ACC112 (cell line): ENCODE data around the gene ZNF398.

ENCODE experiments used
- H2AFZ ChIP-seq: fragments of 200-600 bp; sonication (generic); one replicate; pipeline ENCODE4 v1.6.0; 2017; ENCODE audit warnings: antibody characterized with exemption, low read length; ENCODE audit not compliant: unreplicated experiment
- H3K27ac ChIP-seq: fragments of 200-600 bp; sonication (generic); 2 replicates; pipeline ENCODE4 v1.5.1; 2014; ENCODE audit warnings: low read depth, mild to moderate bottlenecking, antibody characterized with exemption, low read length, moderate library complexity
- H3K27me3 ChIP-seq: fragments of 200-600 bp; sonication (generic); 2 replicates; pipeline ENCODE4 v1.6.1; 2014; ENCODE audit warnings: mild to moderate bottlenecking, antibody characterized with exemption, low read length, moderate library complexity, mixed read lengths; ENCODE audit not compliant: insufficient read depth
- H3K36me3 ChIP-seq: fragments of 200-600 bp; sonication (generic); 2 replicates; pipeline ENCODE4 v1.6.1; 2016; ENCODE audit warnings: mild to moderate bottlenecking, antibody characterized with exemption, low read length, moderate library complexity, mixed read lengths; ENCODE audit not compliant: insufficient read depth
- H3K4me1 ChIP-seq: fragments of 200-600 bp; sonication (generic); one replicate; pipeline ENCODE4 v1.6.1; 2016; ENCODE audit warnings: low read length, mixed read lengths; ENCODE audit not compliant: insufficient read depth, unreplicated experiment, control insufficient read depth
- H3K4me3 ChIP-seq: fragments of 200-600 bp; sonication (generic); 2 replicates; pipeline ENCODE4 v1.5.1; 2014; ENCODE audit warnings: mild to moderate bottlenecking, low read depth, low read length
- H3K79me2 ChIP-seq: fragments of 200-600 bp; sonication (generic); one replicate; pipeline ENCODE4 v1.6.0; 2016; ENCODE audit warnings: low read length; ENCODE audit not compliant: control insufficient read depth, unreplicated experiment, insufficient read depth

ZNF398 gene

DNA sequence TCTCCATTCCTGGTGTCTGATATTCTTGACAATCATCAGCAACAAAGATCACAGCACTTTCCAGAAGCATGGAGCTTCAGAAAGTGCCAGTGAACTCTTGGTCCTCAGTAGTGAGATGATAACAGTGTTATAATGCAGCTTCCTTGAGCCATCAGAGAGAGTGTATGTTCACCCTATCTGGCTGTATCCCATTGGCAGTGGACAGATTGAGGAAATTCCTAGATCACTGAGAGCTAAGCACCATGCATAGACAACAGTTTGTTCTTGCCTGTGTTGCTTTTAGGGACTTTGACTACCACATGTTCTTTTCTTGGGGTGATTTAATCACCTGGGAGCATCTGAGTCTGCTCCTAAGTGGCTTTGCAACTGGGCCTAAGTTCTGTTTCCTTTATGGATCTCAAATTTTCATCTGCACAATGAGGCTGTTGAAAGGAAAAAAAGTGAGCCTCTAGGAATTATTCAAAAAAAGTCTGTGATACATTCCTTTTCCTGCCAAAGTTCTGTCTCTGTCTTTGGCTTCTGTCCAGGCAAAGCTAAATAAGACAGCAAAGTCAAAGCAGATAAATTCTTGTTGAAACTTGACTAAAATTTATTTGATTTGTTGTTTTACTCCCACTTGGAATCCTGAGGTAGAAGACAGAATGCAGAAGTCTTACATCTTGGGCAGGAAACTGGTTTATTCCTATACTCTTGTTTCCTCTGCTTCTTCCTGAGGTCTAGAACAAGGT is 33.6 kb downstream of the ZNF398 start:
- Histone ChIP-seq H3K4me3 (no peak overlapping the region), H3K27ac (no peak overlapping the region), H3K4me1 (no peaks in the 10 kb centered on the region), H3K79me2 (no peaks in the 10 kb centered on the region), H3K36me3 (peaks cover 20% of the 10 kb centered on the region; the same call in 1 of the 2 replicates), H2AFZ (no peak overlapping the region), H3K27me3 (no peaks in the 10 kb centered on the region)

GRCh38 chr7:149181450-149181790 is 34.2 kb downstream of the ZNF398 start:
- Histone ChIP-seq H3K4me3 (no peak overlapping the region), H3K27ac (no peak overlapping the region), H3K4me1 (no peaks in the 10 kb centered on the region), H3K79me2 (no peaks in the 10 kb centered on the region), H3K36me3 (peaks cover 20% of the 10 kb centered on the region; the same call in 1 of the 2 replicates), H3K27me3 (no peaks in the 10 kb centered on the region), H2AFZ (no peak overlapping the region)

DNA sequence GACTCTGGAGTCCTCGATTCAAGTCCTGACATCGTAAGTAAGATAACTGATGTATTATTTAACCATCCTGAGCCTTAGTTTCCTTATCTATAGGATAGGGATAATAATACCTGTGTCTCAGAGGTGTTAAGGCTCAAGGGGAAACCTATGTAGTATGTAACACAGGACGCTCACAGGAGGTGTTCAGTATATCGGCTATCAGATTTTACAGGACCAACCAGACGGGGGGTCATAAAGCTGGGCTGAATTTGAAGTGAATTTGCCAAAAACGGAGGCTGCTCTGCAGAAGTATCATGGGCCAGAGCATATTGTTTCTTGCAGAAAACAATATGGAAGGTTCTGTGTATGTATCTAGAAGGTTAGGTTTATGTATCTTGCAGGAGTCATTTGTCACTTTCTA is 37.0 kb downstream of the ZNF398 start:
- H3K36me3 ChIP-seq: peaks cover 15% of the 10 kb centered on the region; the same call in 1 of the 2 replicates

DNA sequence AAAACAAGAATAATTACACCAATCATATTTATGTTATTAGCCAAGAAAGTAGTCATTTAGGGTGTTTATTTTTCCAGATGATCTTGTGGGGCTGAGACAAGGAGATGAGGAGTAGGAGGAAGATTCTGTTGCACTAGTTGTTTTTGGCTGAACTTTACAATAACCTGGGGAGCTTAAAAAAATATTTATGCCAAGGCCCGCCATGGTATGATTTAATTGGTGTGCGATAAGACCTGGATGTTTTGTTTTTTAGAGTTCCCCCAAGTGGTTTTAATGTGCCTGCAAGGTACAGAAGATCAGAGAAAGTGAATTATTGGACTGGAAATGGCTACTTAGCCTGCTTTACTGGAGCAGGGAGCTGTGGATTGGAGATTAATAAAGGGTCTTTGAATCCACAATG is 41.0 kb downstream of the ZNF398 start:
- H3K4me3 ChIP-seq: no peak overlapping the region
- H3K36me3 ChIP-seq: no peaks in the 10 kb centered on the region
- H3K27ac ChIP-seq: no peak overlapping the region
- peaks cover 9% of the 10 kb centered on the region for H3K4me1 ChIP-seq
- no peak overlapping the region for H2AFZ ChIP-seq
- H3K79me2 ChIP-seq: no peaks in the 10 kb centered on the region
- no peaks in the 10 kb centered on the region for H3K27me3 ChIP-seq

More for the DNA sequence above, 37.0 kb downstream of the ZNF398 start:
- Histone ChIP-seq H3K27ac (no peak overlapping the region), H2AFZ (no peak overlapping the region), H3K79me2 (no peaks in the 10 kb centered on the region), H3K27me3 (no peaks in the 10 kb centered on the region), H3K4me1 (peaks cover 9% of the 10 kb centered on the region), H3K4me3 (no peak overlapping the region)

- Histone ChIP-seq H3K79me2 (no peaks in the 10 kb centered on the region), H3K4me1 (peaks cover 9% of the 10 kb centered on the region), H3K4me3 (no peak overlapping the region), H2AFZ (no peak overlapping the region), H3K36me3 (no peaks in the 10 kb centered on the region), H3K27me3 (no peaks in the 10 kb centered on the region), H3K27ac (no peak overlapping the region)
Measured at GRCh38 chr7:149188637-149189259, 41.5 kb downstream of the ZNF398 start.

DNA sequence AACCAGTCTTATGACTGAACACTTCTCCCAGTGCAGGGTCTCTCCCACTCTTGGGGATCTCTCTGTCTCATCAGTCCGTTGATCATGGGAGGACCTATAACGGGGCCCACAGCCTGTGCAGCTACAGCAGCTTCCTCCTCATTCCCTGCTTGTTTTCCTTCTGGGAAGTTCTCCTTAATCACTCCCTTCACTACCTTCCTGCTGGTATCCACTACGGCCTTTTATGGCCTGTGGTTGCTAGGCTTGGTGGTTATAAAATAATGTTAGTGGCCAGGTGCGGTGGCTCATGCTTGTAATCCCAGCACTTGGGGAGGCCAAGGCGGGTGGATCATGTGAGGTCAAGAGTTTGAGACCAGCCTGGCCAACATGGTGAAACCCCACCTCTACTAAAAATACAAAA is 44.6 kb downstream of the ZNF398 start:
- Histone ChIP-seq H3K4me3 (no peak overlapping the region), H3K27me3 (no peaks in the 10 kb centered on the region), H3K27ac (no peak overlapping the region), H3K36me3 (no peaks in the 10 kb centered on the region), H2AFZ (no peak overlapping the region), H3K79me2 (peaks cover 20% of the 10 kb centered on the region), H3K4me1 (peaks cover 11% of the 10 kb centered on the region)

DNA sequence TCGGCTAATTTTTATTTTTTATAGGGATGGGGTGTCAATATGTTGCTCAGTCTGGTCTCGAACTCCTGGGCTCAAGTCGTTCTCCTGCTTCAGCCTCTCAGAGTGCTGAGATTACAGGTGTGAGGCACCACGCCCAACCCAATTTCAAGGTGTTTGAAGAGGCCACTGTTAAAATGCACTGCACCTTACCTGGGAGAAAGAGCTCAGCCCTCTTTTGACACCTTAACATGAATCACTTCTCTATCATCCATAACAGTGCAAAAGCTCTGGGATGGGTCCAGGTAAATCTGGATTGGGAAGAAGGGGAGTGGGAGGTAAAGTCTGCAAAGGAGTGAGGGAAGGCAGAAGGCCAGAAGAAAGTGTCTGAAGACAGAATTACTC is 47.5 kb downstream of the ZNF398 start:
- peaks cover 17% of the 10 kb centered on the region for H3K4me1 ChIP-seq
- H3K27ac ChIP-seq: no peak overlapping the region
- H2AFZ ChIP-seq: peak overlapping the region; percentile 67
- H3K79me2 ChIP-seq: peaks cover 43% of the 10 kb centered on the region
- no peaks in the 10 kb centered on the region for H3K27me3 ChIP-seq
- H3K36me3 ChIP-seq: peaks cover 12% of the 10 kb centered on the region
- H3K4me3 ChIP-seq: peak overlapping the region; percentile 94

DNA sequence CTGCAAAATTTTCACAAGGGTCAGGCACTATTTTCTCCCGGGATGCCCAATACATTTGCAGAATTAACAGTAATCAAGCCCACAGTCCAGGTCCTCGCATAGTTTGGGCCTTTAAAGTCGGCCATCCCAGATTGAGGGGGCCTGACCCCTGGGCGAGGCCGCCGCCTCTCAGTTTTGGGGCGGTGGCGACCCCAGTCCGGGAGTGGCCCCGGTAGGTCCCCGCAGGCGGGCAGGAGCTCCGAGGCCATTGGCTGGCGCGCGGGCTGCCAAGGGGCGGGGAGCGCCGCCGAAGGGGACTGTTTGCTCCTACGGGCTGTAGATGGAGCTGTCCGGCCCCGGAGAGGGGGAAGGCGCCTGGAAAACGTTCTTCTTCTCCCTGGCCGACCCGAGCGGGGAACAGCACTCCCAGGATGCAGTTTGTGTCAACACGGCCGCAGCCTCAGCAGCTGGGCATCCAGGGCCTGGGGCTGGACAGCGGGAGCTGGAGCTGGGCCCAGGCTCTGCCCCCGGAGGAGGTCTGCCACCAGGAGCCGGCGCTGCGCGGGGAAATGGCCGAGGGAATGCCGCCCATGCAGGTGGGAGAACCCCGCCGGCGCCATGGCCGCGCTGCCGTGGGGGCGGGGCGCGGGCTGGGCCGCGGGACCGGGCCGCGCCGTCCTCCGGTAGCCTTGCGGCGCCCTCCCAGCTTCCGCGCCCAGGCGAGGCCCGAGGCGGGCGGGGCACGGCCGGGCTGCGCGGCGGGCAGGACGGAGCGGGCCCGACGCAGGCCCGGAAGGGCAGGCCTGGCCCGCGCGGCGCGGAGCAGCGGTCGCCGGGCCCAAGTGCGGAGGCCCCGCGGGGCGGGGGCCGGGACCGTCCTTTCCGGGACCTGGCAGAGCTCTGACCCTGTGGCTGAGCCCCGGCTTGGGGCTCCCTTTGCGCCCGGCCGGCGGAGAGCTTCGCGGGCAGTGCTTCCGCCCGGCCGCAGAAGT is 48.2 kb downstream of the ZNF398 start, which contains the start of gene ZNF282:
Gene ZNF282, plus strand, starts transcription at position 367 of the 971 bp plus-strand sequence. Its CDS starts 44 bp downstream, at position 411.
- Histone ChIP-seq H3K27me3 (no peaks in the 10 kb centered on the region), H3K4me1 (peaks cover 22% of the 10 kb centered on the region), H3K36me3 (peaks cover 17% of the 10 kb centered on the region), H3K27ac (peak within 1 kb of the TSS; percentile 69), H3K79me2 (peaks cover 47% of the 10 kb centered on the region), H3K4me3 (peak within 1 kb of the TSS; percentile 94), H2AFZ (peak within 1 kb of the TSS; percentile 92)

GRCh38 chr7:149196151-149196704 is 49.0 kb downstream of the ZNF398 start:
- peaks cover 22% of the 10 kb centered on the region for H3K4me1 ChIP-seq
- H3K79me2 ChIP-seq: peaks cover 53% of the 10 kb centered on the region
- H3K36me3 ChIP-seq: peaks cover 21% of the 10 kb centered on the region
- no peaks in the 10 kb centered on the region for H3K27me3 ChIP-seq
- peak overlapping the region; percentile 94 for H3K4me3 ChIP-seq
- H2AFZ ChIP-seq: peak overlapping the region; percentile 44
- peak overlapping the region; percentile 33 for H3K27ac ChIP-seq

GRCh38 chr7:149196705-149197171 is 49.5 kb downstream of the ZNF398 start:
- Histone ChIP-seq H3K4me3 (peak overlapping the region; percentile 94), H3K36me3 (peaks cover 21% of the 10 kb centered on the region), H3K27ac (peak overlapping the region; percentile 33), H3K27me3 (no peaks in the 10 kb centered on the region), H3K79me2 (peaks cover 56% of the 10 kb centered on the region), H2AFZ (no peak overlapping the region), H3K4me1 (peaks cover 22% of the 10 kb centered on the region)
